Measurements from ENCODE around the gene TTC17.
"Not testable (repeated sequence)": the region's sequence is repeated elsewhere in the genome, so short reads cannot be mapped to it uniquely, and the experiment has no call there.

TTC17 gene

DNA sequence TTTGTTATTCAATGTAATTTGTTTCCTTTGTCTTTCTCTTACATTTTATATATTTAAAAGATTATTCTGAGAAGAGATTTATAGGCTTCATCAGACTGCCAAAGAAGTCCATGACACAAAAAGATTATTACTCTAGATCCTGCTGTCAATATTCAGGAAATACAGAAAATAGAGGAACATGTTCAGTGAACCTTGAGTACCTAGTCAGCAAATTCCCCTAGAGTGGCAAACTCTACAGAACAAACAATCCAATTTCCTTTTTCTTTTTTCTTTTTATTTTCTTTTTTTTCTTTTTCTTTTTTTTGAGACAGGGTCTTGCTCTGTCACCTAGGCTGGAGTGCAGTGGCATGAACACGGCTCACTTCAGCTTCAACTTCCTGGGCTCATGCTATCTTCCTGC lies 23.9 kb downstream of the TTC17 start:
- Histone ChIP-seq H2AFZ (ENCODE audit: low read length, unreplicated experiment) (no peak overlapping the region), H3K79me2 (ENCODE audit: control insufficient read depth, insufficient read depth, low read length, unreplicated experiment) (peaks cover 15% of the 10 kb centered on the region), H3K4me3 (ENCODE audit: low read depth, low read length) (no peak overlapping the region), H3K27me3 (ENCODE audit: insufficient read depth, low read length) (no peaks in the 10 kb centered on the region), H3K27ac (ENCODE audit: low read depth, low read length) (no peak overlapping the region), H3K4me1 (ENCODE audit: control insufficient read depth, insufficient read depth, low read length, unreplicated experiment) (no peaks in the 10 kb centered on the region), H3K36me3 (ENCODE audit: insufficient read depth, low read length) (no peaks in the 10 kb centered on the region)

DNA sequence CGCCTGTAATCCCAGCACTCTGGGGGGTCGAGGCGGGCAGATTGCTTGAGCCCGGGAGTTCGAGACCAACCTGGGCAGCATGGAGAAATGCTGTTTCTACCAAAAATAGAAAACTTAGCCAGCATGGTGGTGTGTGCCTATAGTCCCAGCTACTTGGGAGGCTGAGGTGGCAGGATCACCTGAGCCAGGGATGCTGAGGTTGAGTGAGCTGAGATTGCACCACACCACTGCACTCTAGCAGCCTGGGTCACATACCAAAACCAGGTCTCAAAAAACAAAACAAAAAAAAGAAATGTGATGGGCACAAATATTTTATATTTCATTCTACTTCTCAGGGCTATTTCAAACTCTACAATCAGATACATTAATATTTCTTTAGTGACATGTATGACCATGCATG lies 25.7 kb downstream of the TTC17 start:
- no peaks in the 10 kb centered on the region for H3K27me3 ChIP-seq (ENCODE audit: insufficient read depth, low read length)
- peaks cover 1% of the 10 kb centered on the region; the same call in 1 of the 2 replicates for H3K36me3 ChIP-seq (ENCODE audit: insufficient read depth, low read length)
- H3K79me2 ChIP-seq (ENCODE audit: control insufficient read depth, insufficient read depth, low read length, unreplicated experiment), result no peaks in the 10 kb centered on the region
- no peak overlapping the region for H2AFZ ChIP-seq (ENCODE audit: low read length, unreplicated experiment)
- H3K4me1 ChIP-seq (ENCODE audit: control insufficient read depth, insufficient read depth, low read length, unreplicated experiment), result no peaks in the 10 kb centered on the region
- no peak overlapping the region for H3K4me3 ChIP-seq (ENCODE audit: low read depth, low read length)
- H3K27ac ChIP-seq (ENCODE audit: low read depth, low read length), result no peak overlapping the region

- no peaks in the 10 kb centered on the region for H3K79me2 ChIP-seq (ENCODE audit: control insufficient read depth, insufficient read depth, low read length, unreplicated experiment)
- H3K27me3 ChIP-seq (ENCODE audit: insufficient read depth, low read length), result no peaks in the 10 kb centered on the region
- no peak overlapping the region for H3K27ac ChIP-seq (ENCODE audit: low read depth, low read length)
- H3K36me3 ChIP-seq (ENCODE audit: insufficient read depth, low read length), result peaks cover 47% of the 10 kb centered on the region
- no peaks in the 10 kb centered on the region for H3K4me1 ChIP-seq (ENCODE audit: control insufficient read depth, insufficient read depth, low read length, unreplicated experiment)
- H3K4me3 ChIP-seq (ENCODE audit: low read depth, low read length), result no peak overlapping the region
- no peak overlapping the region for H2AFZ ChIP-seq (ENCODE audit: low read length, unreplicated experiment)
These were observed 34.0 kb downstream of the TTC17 start for GRCh38 chr11:43392713-43393112.

DNA sequence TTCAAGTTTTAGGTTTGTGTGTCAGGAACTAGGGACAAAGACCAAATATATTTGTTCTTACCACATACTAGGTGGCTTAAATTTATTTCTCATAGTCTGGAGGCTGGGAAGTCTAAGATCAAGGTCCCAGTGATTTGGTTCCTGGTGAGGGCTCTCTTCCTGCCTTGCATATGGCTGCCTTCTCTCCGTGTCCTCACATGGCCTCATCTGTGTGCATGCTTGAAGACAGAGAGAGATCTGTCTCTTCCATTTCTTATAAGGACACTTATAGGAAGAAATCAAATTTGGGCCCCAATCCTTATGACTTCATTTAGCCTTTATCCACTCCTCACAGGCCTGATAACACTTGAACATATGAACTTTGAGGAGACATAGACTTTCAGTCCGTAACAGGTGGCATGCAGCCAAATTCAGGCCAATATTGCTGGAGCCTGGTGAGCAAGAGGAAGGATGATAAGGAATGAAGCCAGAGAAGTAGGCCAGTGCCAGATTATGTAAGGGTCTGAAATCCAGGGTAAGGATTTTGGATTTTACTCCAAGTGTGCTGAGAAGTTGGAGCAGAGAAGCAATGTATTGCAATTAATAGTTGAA lies 35.1 kb downstream of the TTC17 start:
- H3K79me2 ChIP-seq (ENCODE audit: control insufficient read depth, insufficient read depth, low read length, unreplicated experiment), result no peaks in the 10 kb centered on the region
- no peak overlapping the region for H3K4me3 ChIP-seq (ENCODE audit: low read depth, low read length)
- no peak overlapping the region for H3K27ac ChIP-seq (ENCODE audit: low read depth, low read length)
- H3K36me3 ChIP-seq (ENCODE audit: insufficient read depth, low read length), result peaks cover 48% of the 10 kb centered on the region
- H3K4me1 ChIP-seq (ENCODE audit: control insufficient read depth, insufficient read depth, low read length, unreplicated experiment), result no peaks in the 10 kb centered on the region
- no peak overlapping the region for H2AFZ ChIP-seq (ENCODE audit: low read length, unreplicated experiment)
- H3K27me3 ChIP-seq (ENCODE audit: insufficient read depth, low read length), result no peaks in the 10 kb centered on the region

- Histone ChIP-seq H3K27ac (ENCODE audit: low read depth, low read length) (no peak overlapping the region), H3K4me1 (ENCODE audit: control insufficient read depth, insufficient read depth, low read length, unreplicated experiment) (no peaks in the 10 kb centered on the region), H3K4me3 (ENCODE audit: low read depth, low read length) (no peak overlapping the region), H3K27me3 (ENCODE audit: insufficient read depth, low read length) (no peaks in the 10 kb centered on the region), H2AFZ (ENCODE audit: low read length, unreplicated experiment) (no peak overlapping the region), H3K36me3 (ENCODE audit: insufficient read depth, low read length) (peaks cover 58% of the 10 kb centered on the region), H3K79me2 (ENCODE audit: control insufficient read depth, insufficient read depth, low read length, unreplicated experiment) (no peaks in the 10 kb centered on the region)
These were observed 37.9 kb downstream of the TTC17 start for GRCh38 chr11:43396617-43397016.

GRCh38 chr11:43397251-43397650 lies 38.5 kb downstream of the TTC17 start:
- peaks cover 55% of the 10 kb centered on the region for H3K36me3 ChIP-seq (ENCODE audit: insufficient read depth, low read length)
- no peaks in the 10 kb centered on the region for H3K27me3 ChIP-seq (ENCODE audit: insufficient read depth, low read length)
- H2AFZ ChIP-seq (ENCODE audit: low read length, unreplicated experiment), result no peak overlapping the region
- H3K79me2 ChIP-seq (ENCODE audit: control insufficient read depth, insufficient read depth, low read length, unreplicated experiment), result no peaks in the 10 kb centered on the region
- no peak overlapping the region for H3K27ac ChIP-seq (ENCODE audit: low read depth, low read length)
- no peak overlapping the region for H3K4me3 ChIP-seq (ENCODE audit: low read depth, low read length)
- H3K4me1 ChIP-seq (ENCODE audit: control insufficient read depth, insufficient read depth, low read length, unreplicated experiment), result no peaks in the 10 kb centered on the region

DNA sequence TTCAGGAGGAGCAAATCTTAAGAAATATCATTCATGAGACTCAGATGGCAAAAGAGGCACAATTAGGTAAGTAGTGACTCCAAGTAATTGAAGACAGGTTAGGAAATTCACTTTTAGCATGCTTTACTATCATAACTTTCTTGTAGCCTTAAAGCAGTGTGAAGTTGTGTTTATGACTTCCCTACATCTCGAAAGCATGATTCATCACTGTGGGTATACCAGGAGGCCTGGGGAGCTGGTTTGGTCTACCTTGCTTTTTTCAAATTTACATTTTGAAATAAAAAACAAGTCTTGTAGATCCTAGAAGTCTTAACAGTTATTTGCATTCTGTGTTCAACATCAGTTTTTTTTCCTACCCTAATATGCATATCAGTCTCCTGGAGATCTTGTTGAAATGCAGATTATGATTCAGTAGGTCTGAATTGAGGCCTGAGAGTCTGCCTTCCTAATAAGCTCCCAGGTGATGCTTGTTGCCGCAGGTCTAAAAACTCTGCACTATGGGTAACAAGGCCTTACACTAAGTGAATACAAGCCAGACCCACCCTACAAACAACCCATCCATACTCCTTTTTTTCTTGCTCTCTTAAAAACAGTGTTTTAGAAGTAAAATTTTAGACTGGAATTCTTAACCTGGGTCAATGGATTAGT lies 41.4 kb downstream of the TTC17 start:
- Histone ChIP-seq H3K27me3 (ENCODE audit: insufficient read depth, low read length) (no peaks in the 10 kb centered on the region), H3K27ac (ENCODE audit: low read depth, low read length) (no peak overlapping the region), H2AFZ (ENCODE audit: low read length, unreplicated experiment) (no peak overlapping the region), H3K79me2 (ENCODE audit: control insufficient read depth, insufficient read depth, low read length, unreplicated experiment) (no peaks in the 10 kb centered on the region), H3K4me3 (ENCODE audit: low read depth, low read length) (no peak overlapping the region), H3K4me1 (ENCODE audit: control insufficient read depth, insufficient read depth, low read length, unreplicated experiment) (no peaks in the 10 kb centered on the region), H3K36me3 (ENCODE audit: insufficient read depth, low read length) (peaks cover 55% of the 10 kb centered on the region)

GRCh38 chr11:43401252-43401651 lies 42.5 kb downstream of the TTC17 start:
- Histone ChIP-seq H3K27ac (ENCODE audit: low read depth, low read length) (no peak overlapping the region), H3K36me3 (ENCODE audit: insufficient read depth, low read length) (peaks cover 62% of the 10 kb centered on the region), H3K4me1 (ENCODE audit: control insufficient read depth, insufficient read depth, low read length, unreplicated experiment) (no peaks in the 10 kb centered on the region), H3K79me2 (ENCODE audit: control insufficient read depth, insufficient read depth, low read length, unreplicated experiment) (no peaks in the 10 kb centered on the region), H3K27me3 (ENCODE audit: insufficient read depth, low read length) (no peaks in the 10 kb centered on the region), H2AFZ (ENCODE audit: low read length, unreplicated experiment) (no peak overlapping the region), H3K4me3 (ENCODE audit: low read depth, low read length) (no peak overlapping the region)

DNA sequence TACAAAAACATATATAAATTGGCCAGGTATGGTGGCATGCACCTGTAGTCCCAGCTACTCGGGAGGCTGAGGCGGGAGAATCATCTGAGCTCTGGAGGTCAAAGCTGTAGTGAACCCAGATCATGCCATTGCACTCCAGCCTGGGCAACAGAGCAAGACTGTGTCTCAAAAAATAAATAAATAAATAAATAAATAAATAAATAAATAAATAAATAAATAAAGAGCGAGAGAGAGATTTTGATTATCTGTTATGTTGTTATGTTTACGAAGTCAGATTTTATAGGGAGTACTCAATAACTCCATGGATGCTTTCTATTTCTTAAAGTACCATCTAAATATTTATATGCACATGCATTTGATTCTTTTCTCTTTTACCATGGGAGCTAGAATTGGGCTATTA lies 43.1 kb downstream of the TTC17 start:
- H3K27me3 ChIP-seq (ENCODE audit: insufficient read depth, low read length); H3K27ac ChIP-seq (ENCODE audit: low read depth, low read length); H3K79me2 ChIP-seq (ENCODE audit: control insufficient read depth, insufficient read depth, low read length, unreplicated experiment); H2AFZ ChIP-seq (ENCODE audit: low read length, unreplicated experiment); H3K4me3 ChIP-seq (ENCODE audit: low read depth, low read length); H3K4me1 ChIP-seq (ENCODE audit: control insufficient read depth, insufficient read depth, low read length, unreplicated experiment): not testable (repeated sequence)
- H3K36me3 ChIP-seq (ENCODE audit: insufficient read depth, low read length), result peaks cover 60% of the 10 kb centered on the region

- Histone ChIP-seq H3K27me3 (ENCODE audit: insufficient read depth, low read length) (no peaks in the 10 kb centered on the region), H3K4me3 (ENCODE audit: low read depth, low read length) (no peak overlapping the region), H3K79me2 (ENCODE audit: control insufficient read depth, insufficient read depth, low read length, unreplicated experiment) (no peaks in the 10 kb centered on the region), H3K36me3 (ENCODE audit: insufficient read depth, low read length) (peaks cover 61% of the 10 kb centered on the region), H3K4me1 (ENCODE audit: control insufficient read depth, insufficient read depth, low read length, unreplicated experiment) (no peaks in the 10 kb centered on the region), H3K27ac (ENCODE audit: low read depth, low read length) (no peak overlapping the region), H2AFZ (ENCODE audit: low read length, unreplicated experiment) (no peak overlapping the region)
These were observed 44.9 kb downstream of the TTC17 start for GRCh38 chr11:43403357-43404231.

GRCh38 chr11:43404406-43404805 lies 45.7 kb downstream of the TTC17 start:
- peaks cover 55% of the 10 kb centered on the region for H3K36me3 ChIP-seq (ENCODE audit: insufficient read depth, low read length)
- H3K27ac ChIP-seq (ENCODE audit: low read depth, low read length), result no peak overlapping the region
- H3K4me3 ChIP-seq (ENCODE audit: low read depth, low read length), result no peak overlapping the region
- H3K79me2 ChIP-seq (ENCODE audit: control insufficient read depth, insufficient read depth, low read length, unreplicated experiment), result no peaks in the 10 kb centered on the region
- H2AFZ ChIP-seq (ENCODE audit: low read length, unreplicated experiment), result no peak overlapping the region
- no peaks in the 10 kb centered on the region for H3K4me1 ChIP-seq (ENCODE audit: control insufficient read depth, insufficient read depth, low read length, unreplicated experiment)
- H3K27me3 ChIP-seq (ENCODE audit: insufficient read depth, low read length), result no peaks in the 10 kb centered on the region
